HepG2 (cell line): ENCODE data around the gene ANKRD13D. TPM values are rescaled to one million over a fixed set of nuclear protein-coding genes. Genes with fewer than 3 reads are reported as not detected.

Experiments
- ATAC-seq: fragments of 200-7000 bp; cut with Tn5 transposase; 3 replicates; pipeline ENCODE4 v1.9.1; 2020; ENCODE audit warnings: mild to moderate bottlenecking, moderate library complexity
- BruUV-seq: library from RNA; stranded (reverse); fragments of 400-500 nt; replicated peaks from 2 replicates; lab custom pipeline; 2021; lab: Mats Ljungman, UMichigan
- CTCF ChIA-PET: fragments of 300-600 bp; formaldehyde crosslinking; extraction: SDS; loops from one replicate; lab custom pipeline; 2021; ENCODE audit warnings: low total read pairs, inconsistent platforms, low intra/inter-chr PET ratio; lab: Yijun Ruan, JAX
- POLR2A ChIA-PET: fragments of 350-600 bp; sonication (Branson Sonifier 250); formaldehyde crosslinking; loops from one replicate; lab custom pipeline; 2020; ENCODE audit warnings: antibody characterized with exemption, inconsistent platforms; lab: Yijun Ruan, JAX
- DNase-seq: peaks from one replicate; pipeline ENCODE4 v3.0.0-alpha.2; 2015; ENCODE audit warnings: low spot score
- FAIRE-seq: peaks from 3 replicates; lab custom pipeline; 2011; peaks lifted over from hg19 to GRCh38; lab: Jason Lieb, UNC
- H2AFZ ChIP-seq: one replicate; pipeline ENCODE4 v1.6.1; 2011; ENCODE audit warnings: low read length, inconsistent platforms
- H3K27ac ChIP-seq: fragments of 300-600 bp; 3 replicates; pipeline ENCODE4 v1.8.0; 2011; ENCODE audit warnings: mixed run types, mild to moderate bottlenecking, mixed read lengths, low read length, inconsistent platforms; ENCODE audit not compliant: insufficient read depth; ENCODE audit errors: extremely low read length
- H3K27me3 ChIP-seq, 2 experiments: fragments of 200-600 bp in 1 of 2; 2 replicates in 1 of 2; 3 replicates in 1 of 2; pipeline versions ENCODE4 v1.6.0 to v1.8.0; 2011; ENCODE audit warnings: low read length in 2 of 2, mild to moderate bottlenecking in 2 of 2, moderate library complexity in 2 of 2, inconsistent platforms in 1 of 2; ENCODE audit not compliant: insufficient read depth in 2 of 2, control insufficient read depth in 1 of 2
- H3K36me3 ChIP-seq, 2 experiments: fragments of 200-600 bp in 1 of 2; replicated peaks in 1 of 2; 2 replicates in 1 of 2; 3 replicates in 1 of 2; pipeline versions ENCODE4 v1.5.1 to v1.8.0; 2011; ENCODE audit warnings: low read length in 2 of 2, inconsistent platforms in 1 of 2; ENCODE audit not compliant: insufficient read depth in 2 of 2, control insufficient read depth in 1 of 2
- H3K4me1 ChIP-seq: 2 replicates; pipeline ENCODE4 v1.5.1; 2012; ENCODE audit warnings: low read length, inconsistent platforms; ENCODE audit not compliant: insufficient read depth
- H3K4me2 ChIP-seq: 2 replicates; pipeline ENCODE4 v1.6.0; 2011; ENCODE audit warnings: low read depth, low read length, inconsistent platforms
- H3K4me3 ChIP-seq, 3 experiments: fragments of 200-600 bp in 1 of 3; sonication (generic), shearing (Covaris generic) in 1 of 3; replicated peaks in 1 of 3; 2 replicates each; pipeline ENCODE4 v1.5.1; 2011 to 2016; ENCODE audit warnings: low read length in 3 of 3, inconsistent platforms in 2 of 3, low read depth in 2 of 3, mild to moderate bottlenecking in 2 of 3, control low read depth in 1 of 3, mixed read lengths in 1 of 3; ENCODE audit not compliant: insufficient read depth in 1 of 3
- H3K79me2 ChIP-seq: one replicate; pipeline ENCODE4 v1.6.1; 2011; ENCODE audit warnings: low read length, inconsistent platforms; ENCODE audit not compliant: insufficient read depth
- H3K9ac ChIP-seq: 2 replicates; pipeline ENCODE4 v1.6.0; 2011; ENCODE audit warnings: mild to moderate bottlenecking, low read depth, low read length, inconsistent platforms; ENCODE audit not compliant: insufficient read depth
- H3K9me3 ChIP-seq: 2 replicates; pipeline ENCODE4 v1.5.1; 2012; ENCODE audit warnings: mild to moderate bottlenecking, low read length
- H4K20me1 ChIP-seq: 2 replicates; pipeline ENCODE4 v1.6.0; 2011; ENCODE audit warnings: inconsistent platforms, mild to moderate bottlenecking, low read length, moderate library complexity; ENCODE audit not compliant: insufficient read depth
- BATF2 ChIP-seq: sonication (generic); formaldehyde crosslinking; IDR thresholded peaks from 2 replicates; pipeline ENCODE4 v1.8.0; 2022; ENCODE audit warnings: mild to moderate bottlenecking, missing genetic modification reagents, moderate library complexity
- GZF1 ChIP-seq: sonication (generic); formaldehyde crosslinking; IDR thresholded peaks from 2 replicates; pipeline ENCODE4 v1.5.1; 2020; ENCODE audit warnings: mild to moderate bottlenecking, missing genetic modification reagents
- HDAC2 ChIP-seq: sonication (generic); formaldehyde crosslinking; IDR thresholded peaks from 2 replicates; pipeline ENCODE4 v1.4.0; 2020; ENCODE audit warnings: missing genetic modification reagents
- MXD3 ChIP-seq: IDR thresholded peaks from 2 replicates; pipeline ENCODE4 v1.6.1; 2016; ENCODE audit warnings: mild to moderate bottlenecking, missing biosample characterization, missing genetic modification reagents
- NCOA1 ChIP-seq: sonication (generic); formaldehyde crosslinking; IDR thresholded peaks from 2 replicates; pipeline ENCODE4 v1.9.0; 2021; ENCODE audit warnings: missing genetic modification reagents
- NRL ChIP-seq: sonication (generic); formaldehyde crosslinking; IDR thresholded peaks from 2 replicates; pipeline ENCODE4 v1.5.0; 2020; ENCODE audit warnings: missing genetic modification reagents, mild to moderate bottlenecking, moderate library complexity, borderline replicate concordance
- TCF12 ChIP-seq, 2 experiments: fragments of 450-650 bp in 1 of 2; sonication (generic) in 1 of 2; formaldehyde crosslinking in 1 of 2; IDR thresholded peaks; 2 replicates each; pipeline versions ENCODE4 v1.6.1 to v1.8.0; 2017 to 2022; ENCODE audit warnings: antibody characterized with exemption in 1 of 2, mild to moderate bottlenecking in 1 of 2, missing genetic modification reagents in 1 of 2, moderate library complexity in 1 of 2
- TOPORS ChIP-seq: sonication (generic); formaldehyde crosslinking; IDR thresholded peaks from 2 replicates; pipeline ENCODE4 v1.8.0; 2023; ENCODE audit warnings: mild to moderate bottlenecking, missing genetic modification reagents
- WIZ ChIP-seq: sonication (generic); formaldehyde crosslinking; IDR thresholded peaks from 2 replicates; pipeline ENCODE4 v1.5.1; 2020; ENCODE audit warnings: mild to moderate bottlenecking, missing genetic modification reagents
- ZBTB14 ChIP-seq: sonication (generic); formaldehyde crosslinking; IDR thresholded peaks from 2 replicates; pipeline ENCODE4 v1.4.0; 2020; ENCODE audit warnings: missing genetic modification reagents
- ZBTB2 ChIP-seq: sonication (generic); formaldehyde crosslinking; IDR thresholded peaks from 2 replicates; pipeline ENCODE4 v1.8.0; 2022; ENCODE audit warnings: low read depth, missing genetic modification reagents
- ZGPAT ChIP-seq: IDR thresholded peaks from 2 replicates; pipeline ENCODE4 v1.6.1; 2016; ENCODE audit warnings: mild to moderate bottlenecking
- ZNF329 ChIP-seq: sonication (generic); formaldehyde crosslinking; IDR thresholded peaks from 2 replicates; pipeline ENCODE4 v1.9.0; 2021; ENCODE audit warnings: low read depth, mild to moderate bottlenecking, missing genetic modification reagents
- WGBS: methylation state at CpG from one replicate; pipeline ENCODE4 v1.1.6; 2017; ENCODE audit warnings: low lambda C conversion rate; 5-methylcytosine and 5-hydroxymethylcytosine counted together
- in situ Hi-C: cut with HindIII; loops from 2 replicates; pipeline ENCODE4 v1.10.0; 2017; ENCODE audit warnings: low pct_unique_long_range_greater_than_20kb; ENCODE audit not compliant: extremely low pct_ligation_motif_present
- intact Hi-C: fragments of 100-400 bp; cut with micrococcal nuclease; formaldehyde crosslinking; loops from one replicate; pipeline ENCODE4 v1.10.0; 2022; ENCODE audit not compliant: unreplicated experiment
- polyA plus RNA-seq, 8 experiments: library from polyadenylated mRNA; depleted of rRNA in 3 of 8; stranded (reverse) in 7 of 8; unstranded in 1 of 8; fragments of >200 nt; fragmentation: Illumina TruSeq in 4 of 8; extraction: Trizol in 4 of 8; gene quantifications; 2 replicates each; pipeline versions ENCODE4 v1.2.1 to v1.2.3, GENCODE V29; 2011 to 2016; ENCODE audit warnings: low read depth in 4 of 8, missing spikeins in 1 of 8, mixed read lengths in 1 of 8; ENCODE audit not compliant: insufficient read depth in 1 of 8
- total RNA-seq, 5 experiments: library from RNA; depleted of rRNA; stranded (reverse); fragments of >200 nt; fragmentation: Illumina TruSeq; extraction: Trizol; gene quantifications; 2 replicates each; pipeline ENCODE4 v1.2.3, GENCODE V29; 2016; ENCODE audit warnings: low read depth in 1 of 5

ANKRD13D gene
- total and polyA plus RNA-seq, 2 of the 13 experiments (the other 11 are each of a cell fraction or from before 2014, with no cell fraction given), result 18.6 to 27.3 TPM

GRCh38 chr11:67273260-67273990, 15.7 kb upstream of the ANKRD13D start (continued):
- TF ChIP-seq NRL (CRISPR knock-in tag) (no peak), ZNF329 (CRISPR knock-in tag) (no peak), ZBTB2 (CRISPR knock-in tag) (no peak), GZF1 (no peak), HDAC2 (CRISPR knock-in tag) (no peak)

GRCh38 chr11:67274768-67275605, 14.1 kb upstream of the ANKRD13D start:
- intact Hi-C loops, result no loop called here
- POLR2A ChIA-PET, result no interaction called here
- H3K79me2 ChIP-seq, result peaks cover 44% of the 10 kb centered on the region
- no peak overlapping the region for H2AFZ ChIP-seq
- H3K4me1 ChIP-seq, result peaks cover 15% of the 10 kb centered on the region
- FAIRE-seq, result no peak
- in situ Hi-C loops, result no loop called here
- DNase-seq, result no peak
- no peaks in the 10 kb centered on the region for H3K27me3 ChIP-seq
- H3K36me3 ChIP-seq, result peaks cover 21 to 63% of the 10 kb centered on the region in 2 experiments
- no TSS peak for BruUV-seq
- H3K9me3 ChIP-seq, result no peaks in the 10 kb centered on the region
- H4K20me1 ChIP-seq, result peaks cover 41% of the 10 kb centered on the region; the same call in 1 of the 2 replicates
- WGBS, result 91% methylated on average over 31 of the region's 35 CpGs
- ATAC-seq, result no peak
- H3K4me2 ChIP-seq, result no peak overlapping the region
- H3K9ac ChIP-seq, result no peak overlapping the region
- H3K27ac ChIP-seq, result no peak overlapping the region
- H3K4me3 ChIP-seq, result no peak overlapping the region
- CTCF ChIA-PET, result no interaction called here
- TF ChIP-seq ZBTB14 (CRISPR knock-in tag) (no peak), NCOA1 (CRISPR knock-in tag) (no peak), BATF2 (CRISPR knock-in tag) (no peak), ZGPAT (CRISPR knock-in tag) (no peak), TOPORS (CRISPR knock-in tag) (no peak), MXD3 (CRISPR knock-in tag) (no peak), TCF12 (IDR thresholded peaks at IDR 0.05) (no peak), TCF12 (CRISPR knock-in tag; IDR thresholded peaks at IDR 0.05) (no peak), WIZ (CRISPR knock-in tag) (no peak)
